ENCODE results near the gene PDE12.

DNA sequence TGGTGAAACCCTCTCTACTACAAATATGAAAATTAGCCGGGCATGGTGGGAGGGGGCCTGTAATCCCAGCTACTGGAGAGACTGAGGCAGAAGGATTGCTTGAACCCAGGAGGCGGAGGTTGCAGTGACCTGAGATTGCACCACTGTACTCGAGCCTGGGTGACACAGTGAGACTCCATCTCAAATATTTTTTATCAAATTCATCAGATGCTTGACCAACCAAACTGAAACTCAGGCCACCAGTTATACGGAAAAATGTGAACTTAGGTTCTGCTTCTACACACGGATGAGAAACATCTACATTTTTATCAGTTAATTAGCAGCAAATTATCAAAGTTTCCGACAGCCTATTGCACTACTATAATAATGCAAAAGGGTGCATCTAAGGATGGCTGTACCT, 36.2 kb downstream of the PDE12 start:
- no peak for TF ChIP-seq POLR2A (IDR thresholded peaks at IDR 0.05)
- TF ChIP-seq, protein P1, sequence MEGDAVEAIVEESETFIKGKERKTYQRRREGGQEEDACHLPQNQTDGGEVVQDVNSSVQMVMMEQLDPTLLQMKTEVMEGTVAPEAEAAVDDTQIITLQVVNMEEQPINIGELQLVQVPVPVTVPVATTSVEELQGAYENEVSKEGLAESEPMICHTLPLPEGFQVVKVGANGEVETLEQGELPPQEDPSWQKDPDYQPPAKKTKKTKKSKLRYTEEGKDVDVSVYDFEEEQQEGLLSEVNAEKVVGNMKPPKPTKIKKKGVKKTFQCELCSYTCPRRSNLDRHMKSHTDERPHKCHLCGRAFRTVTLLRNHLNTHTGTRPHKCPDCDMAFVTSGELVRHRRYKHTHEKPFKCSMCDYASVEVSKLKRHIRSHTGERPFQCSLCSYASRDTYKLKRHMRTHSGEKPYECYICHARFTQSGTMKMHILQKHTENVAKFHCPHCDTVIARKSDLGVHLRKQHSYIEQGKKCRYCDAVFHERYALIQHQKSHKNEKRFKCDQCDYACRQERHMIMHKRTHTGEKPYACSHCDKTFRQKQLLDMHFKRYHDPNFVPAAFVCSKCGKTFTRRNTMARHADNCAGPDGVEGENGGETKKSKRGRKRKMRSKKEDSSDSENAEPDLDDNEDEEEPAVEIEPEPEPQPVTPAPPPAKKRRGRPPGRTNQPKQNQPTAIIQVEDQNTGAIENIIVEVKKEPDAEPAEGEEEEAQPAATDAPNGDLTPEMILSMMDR (IDR thresholded peaks at IDR 0.05) = no peak
- TF ChIP-seq EP300 (IDR thresholded peaks at IDR 0.05) = no peak

Measured in ovary (tissue), 3 donors.